GM18858 (cell line): Measurements from ENCODE around the gene PF4V1.
A peak's percentile ranks its signal among the peaks of the same experiment; 100 is the strongest.

ENCODE experiments used
- ATAC-seq: cut with Tn5 transposase; IDR thresholded peaks from one replicate; pipeline ENCODE4 v1.9.1; 2021; ENCODE audit not compliant: unreplicated experiment

Gene PF4V1

GRCh38 chr4:73853246-73853704 is at the start of gene PF4V1:
Gene PF4V1, plus strand, starts transcription at chr4:73853296. Its CDS starts 67 bp downstream, at chr4:73853363.
- no peak for ATAC-seq

DNA sequence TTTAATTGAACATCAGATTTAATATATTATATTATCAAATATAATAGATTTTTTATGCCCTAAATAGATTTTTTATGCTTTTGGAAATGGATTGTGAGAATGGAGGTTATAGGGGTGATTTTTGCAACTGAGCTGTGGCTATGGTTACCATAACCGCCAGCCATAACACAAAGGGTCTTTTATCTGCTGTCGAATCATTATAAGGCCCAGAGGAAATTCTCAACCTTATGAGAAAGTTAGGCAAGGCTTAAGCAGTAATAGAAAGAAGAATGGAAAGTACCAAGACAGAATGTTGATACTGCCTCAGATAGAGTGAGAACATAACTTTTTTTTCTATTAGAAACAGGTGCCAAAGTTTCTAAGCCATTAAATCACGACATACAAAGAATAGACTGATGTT is 42.9 kb upstream of the PF4V1 start:
- ATAC-seq, result no peak

- ATAC-seq, result no peak
Observed at GRCh38 chr4:73811841-73812240, 41.3 kb upstream of the PF4V1 start.

GRCh38 chr4:73814679-73815078 is 38.4 kb upstream of the PF4V1 start:
- ATAC-seq, result no peak

DNA sequence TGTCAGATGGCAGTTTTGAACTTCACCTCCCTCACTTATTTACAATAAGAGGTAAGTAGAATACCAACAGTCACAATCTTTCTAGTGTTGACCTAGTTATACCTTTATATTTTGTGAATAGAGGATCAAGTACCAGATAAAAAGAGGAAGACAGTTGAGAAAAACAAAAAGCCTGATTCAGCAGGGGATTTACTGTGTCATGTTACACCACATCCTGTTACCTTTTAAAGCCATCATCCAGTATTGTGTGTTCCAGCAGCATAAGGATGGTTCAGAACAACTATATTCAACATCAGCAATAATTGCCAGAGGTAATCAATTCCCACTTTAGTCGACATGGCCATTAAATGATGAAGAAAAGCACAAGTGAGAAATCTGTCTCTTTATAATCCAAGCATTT is 38.0 kb upstream of the PF4V1 start:
- ATAC-seq, result peak; percentile 61

GRCh38 chr4:73816814-73817213 is 36.3 kb upstream of the PF4V1 start:
- no peak for ATAC-seq

- no peak for ATAC-seq
Observed at GRCh38 chr4:73817341-73817740, 35.8 kb upstream of the PF4V1 start.

DNA sequence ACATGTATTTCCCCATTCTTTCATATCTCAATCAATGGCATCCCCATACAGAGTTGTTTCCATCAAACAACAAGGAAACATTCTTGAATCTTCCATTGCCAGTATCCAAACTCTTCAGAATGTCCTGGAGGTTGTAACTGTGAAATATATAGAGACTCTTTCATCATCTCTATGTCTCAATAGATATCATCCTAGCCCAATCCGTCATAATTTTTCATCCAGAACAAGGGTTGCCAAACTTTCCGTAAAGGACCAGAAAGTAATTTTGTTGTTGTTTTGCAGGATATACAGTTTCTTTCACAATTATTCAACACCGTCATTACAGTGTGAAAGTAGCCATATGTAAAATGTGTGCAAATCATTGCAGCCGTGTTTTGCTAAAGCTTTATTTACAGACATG is 31.8 kb upstream of the PF4V1 start:
- no peak for ATAC-seq

GRCh38 chr4:73822389-73822788 is 30.7 kb upstream of the PF4V1 start:
- no peak for ATAC-seq

- ATAC-seq, result no peak
Observed at GRCh38 chr4:73822812-73823504, 30.1 kb upstream of the PF4V1 start.

GRCh38 chr4:73823760-73824159 is 29.3 kb upstream of the PF4V1 start:
- no peak for ATAC-seq

GRCh38 chr4:73828956-73829355 is 24.1 kb upstream of the PF4V1 start:
- no peak for ATAC-seq

DNA sequence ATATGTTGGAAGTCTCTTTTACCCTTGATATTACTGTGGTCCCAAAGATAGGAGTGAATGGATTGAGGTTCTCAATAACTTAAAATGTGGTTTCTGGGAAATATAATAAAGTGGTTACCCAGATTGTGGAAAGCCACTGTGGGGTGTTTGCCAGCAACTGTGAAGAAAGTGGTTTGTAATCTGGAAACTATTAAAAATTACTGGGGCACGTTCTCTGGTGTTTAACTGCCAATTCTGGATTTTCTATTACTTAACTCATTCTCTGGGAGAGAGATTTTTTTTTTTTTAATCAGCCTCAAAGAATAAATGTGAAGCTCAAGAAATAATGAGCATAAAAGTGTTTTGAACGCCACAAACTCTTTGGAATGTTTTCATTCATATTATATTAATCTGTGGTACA is 21.5 kb upstream of the PF4V1 start:
- ATAC-seq, result no peak

- no peak for ATAC-seq
Observed at GRCh38 chr4:73832651-73833237, 20.4 kb upstream of the PF4V1 start.

DNA sequence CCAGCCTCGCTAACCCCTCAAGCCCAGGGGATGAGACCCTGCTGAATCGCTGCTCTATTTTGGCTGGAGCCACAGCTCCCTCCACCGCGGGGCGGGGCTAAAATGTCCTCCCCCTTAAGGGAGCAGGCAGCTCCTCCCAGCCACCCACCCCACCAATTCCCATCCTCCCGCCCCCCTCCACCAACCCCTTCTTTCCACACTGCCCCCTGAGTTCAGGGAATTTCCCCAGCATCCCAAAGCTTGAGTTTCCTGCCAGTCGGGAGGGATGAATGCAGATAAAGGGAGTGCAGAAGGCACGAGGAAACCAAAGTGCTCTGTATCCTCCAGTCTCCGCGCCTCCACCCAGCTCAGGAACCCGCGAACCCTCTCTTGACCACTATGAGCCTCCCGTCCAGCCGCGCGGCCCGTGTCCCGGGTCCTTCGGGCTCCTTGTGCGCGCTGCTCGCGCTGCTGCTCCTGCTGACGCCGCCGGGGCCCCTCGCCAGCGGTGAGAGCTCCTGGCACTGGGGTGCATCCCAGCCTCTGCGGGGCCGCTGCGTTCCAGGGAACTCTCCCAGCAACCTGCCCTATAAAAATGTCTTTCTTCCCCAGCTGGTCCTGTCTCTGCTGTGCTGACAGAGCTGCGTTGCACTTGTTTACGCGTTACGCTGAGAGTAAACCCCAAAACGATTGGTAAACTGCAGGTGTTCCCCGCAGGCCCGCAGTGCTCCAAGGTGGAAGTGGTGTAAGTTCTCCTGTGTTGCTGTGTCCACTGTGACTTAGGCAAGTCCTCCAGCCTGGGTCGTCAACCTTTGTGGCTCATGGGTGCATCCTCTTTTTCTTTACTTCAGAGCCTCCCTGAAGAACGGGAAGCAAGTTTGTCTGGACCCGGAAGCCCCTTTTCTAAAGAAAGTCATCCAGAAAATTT is 16.5 kb upstream of the PF4V1 start, which contains the start of gene CXCL6:
CXCL6 (plus strand) TSS at position 306 of the 907 bp plus-strand sequence; CDS start at position 379, 73 bp downstream.
- no peak for ATAC-seq

DNA sequence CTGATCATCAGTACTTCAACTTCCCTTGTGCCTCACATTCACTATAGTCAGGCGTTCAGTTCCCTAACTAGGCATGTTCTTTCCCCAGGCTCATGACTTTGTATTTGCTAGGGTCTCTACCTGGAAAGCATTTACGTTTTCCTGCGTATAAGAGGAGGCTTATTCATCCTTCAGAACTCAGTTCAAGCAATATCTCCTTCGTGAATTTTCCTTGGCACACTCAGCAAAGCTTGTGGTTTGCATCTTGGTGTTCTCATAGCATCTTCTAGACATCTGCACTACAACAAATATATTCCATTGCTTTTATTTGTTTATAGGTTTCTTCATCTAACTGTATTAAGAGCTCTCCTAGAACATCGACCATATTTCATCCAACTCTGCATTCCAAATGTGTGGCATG is 14.0 kb upstream of the PF4V1 start:
- ATAC-seq, result no peak

GRCh38 chr4:73839715-73840114 is 13.4 kb upstream of the PF4V1 start:
- no peak for ATAC-seq

DNA sequence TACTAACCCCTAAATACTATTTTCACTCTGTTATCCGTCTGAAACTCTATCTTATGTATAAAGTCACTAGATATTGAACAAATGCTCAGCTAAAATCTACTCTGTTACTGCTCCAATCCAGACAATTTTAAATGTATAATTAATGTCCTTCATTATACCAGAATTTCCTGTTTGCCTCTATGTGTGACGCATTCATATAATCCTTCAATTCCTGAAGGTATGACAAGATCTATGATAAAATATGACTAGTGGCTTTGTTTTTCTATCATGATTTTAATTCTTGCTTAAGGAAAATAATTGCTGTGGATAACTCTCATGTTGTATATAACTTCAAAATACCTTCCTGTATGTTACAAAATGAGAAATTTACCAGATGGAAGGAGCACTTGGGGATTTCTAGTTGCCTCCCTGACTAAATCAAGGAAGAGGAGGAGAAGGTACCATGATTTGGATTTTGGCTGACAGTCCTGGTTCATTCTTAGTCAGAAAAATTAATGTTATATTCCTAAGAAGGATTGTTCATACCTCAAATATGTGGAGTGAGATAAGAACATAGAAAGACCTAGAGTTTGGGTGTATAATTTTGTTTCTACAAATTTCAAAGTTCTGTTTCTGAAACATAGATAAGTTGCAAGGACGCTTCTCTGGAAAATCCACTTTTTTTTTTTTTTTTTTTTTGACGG is 11.7 kb upstream of the PF4V1 start:
- ATAC-seq, result no peak

DNA sequence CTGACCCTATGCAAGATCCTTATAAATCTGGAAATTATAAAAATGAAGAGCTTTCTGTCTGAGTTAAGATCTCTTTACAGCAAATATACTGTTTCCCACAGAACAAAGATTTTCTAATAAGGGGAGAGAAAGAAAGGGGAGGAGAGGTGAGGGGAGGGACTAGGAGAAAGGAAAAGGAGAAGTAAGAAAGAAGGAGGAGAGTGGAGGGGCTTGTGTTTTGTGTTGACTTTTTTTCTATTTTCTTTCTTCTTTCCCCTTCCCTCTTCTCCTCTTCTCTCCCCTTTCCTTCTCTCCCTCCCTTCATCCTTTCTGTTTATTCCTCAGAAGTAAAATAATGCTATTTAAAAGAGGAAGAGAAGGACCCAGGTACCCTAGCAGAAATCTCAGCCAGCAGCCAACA is 10.4 kb upstream of the PF4V1 start:
- no peak for ATAC-seq

GRCh38 chr4:73843369-73843768 is 9.7 kb upstream of the PF4V1 start:
- no peak for ATAC-seq

- no peak for ATAC-seq
Observed at GRCh38 chr4:73844345-73844744, 8.8 kb upstream of the PF4V1 start.
